Calu3 (cell line): ENCODE data around the gene TNFSF11. TPM values are rescaled to one million over a fixed set of nuclear protein-coding genes. Genes with fewer than 3 reads are reported as not detected.

ENCODE experiments used
- Bru-seq: library from RNA; stranded (reverse); fragments of 400-500 nt; gene quantifications from one replicate; lab custom pipeline; 2021; lab: Mats Ljungman, UMichigan
- BruChase-seq, 2 experiments: library from RNA; stranded (reverse); fragments of 400-500 nt; gene quantifications; one replicate each; lab custom pipeline; 2021; lab: Mats Ljungman, UMichigan
- BruUV-seq: library from RNA; stranded (reverse); fragments of 400-500 nt; replicated peaks from 2 replicates; lab custom pipeline; 2021; lab: Mats Ljungman, UMichigan
- CTCF ChIA-PET: fragments of 300-600 bp; sonication (Branson Sonifier 250); formaldehyde crosslinking; loops from one replicate; lab custom pipeline; 2022; ENCODE audit warnings: antibody characterized with exemption; lab: Charles Lee
- DNase-seq: peaks from one replicate; pipeline ENCODE4 v3.0.0; 2022
- H3K27ac Mint-ChIP-seq: one replicate; pipeline ENCODE4 v1.8.0; 2022; ENCODE audit warnings: mixed read lengths; ENCODE audit not compliant: unreplicated experiment
- H3K27me3 Mint-ChIP-seq: one replicate; pipeline ENCODE4 v1.8.0; 2022; ENCODE audit warnings: mixed read lengths; ENCODE audit not compliant: unreplicated experiment
- H3K36me3 Mint-ChIP-seq: one replicate; pipeline ENCODE4 v1.8.0; 2022; ENCODE audit warnings: mild to moderate bottlenecking, moderate library complexity, mixed read lengths; ENCODE audit not compliant: insufficient read depth, unreplicated experiment
- H3K4me1 Mint-ChIP-seq: one replicate; pipeline ENCODE4 v1.8.0; 2022; ENCODE audit warnings: mild to moderate bottlenecking, low read depth, mixed read lengths; ENCODE audit not compliant: unreplicated experiment
- H3K4me3 Mint-ChIP-seq: one replicate; pipeline ENCODE4 v1.8.0; 2022; ENCODE audit warnings: mild to moderate bottlenecking, low read depth, moderate library complexity, mixed read lengths; ENCODE audit not compliant: unreplicated experiment
- H3K9me3 Mint-ChIP-seq: one replicate; pipeline ENCODE4 v1.8.0; 2022; ENCODE audit warnings: low read depth, mixed read lengths; ENCODE audit not compliant: unreplicated experiment
- CTCF ChIP-seq: fragments of 200-600 bp; IDR thresholded peaks from one replicate; pipeline ENCODE4 v1.8.0; 2022; ENCODE audit warnings: antibody characterized with exemption; ENCODE audit not compliant: unreplicated experiment
- intact Hi-C: fragments of 100-400 bp; cut with micrococcal nuclease; formaldehyde crosslinking; loops from one replicate; pipeline ENCODE4 v1.10.0; 2022; ENCODE audit not compliant: unreplicated experiment
- long read RNA-seq: library from polyadenylated mRNA; stranded (forward); transcript quantifications from one replicate; pipeline ENCODE4 v2.0.0, GENCODE V29; 2022
- total RNA-seq: library from RNA; stranded (reverse); gene quantifications from 2 replicates; pipeline ENCODE4 v1.2.3, GENCODE V29; 2022

TNFSF11 gene
- 0.26 TPM in 1 of 2 replicates, not detected in the other for total RNA-seq
- percentile 13 among the genes with signal in this experiment for Bru-seq, nascent RNA
- BruChase-seq, experiment 1, labeled RNA remaining after a 6-hour chase = percentile 14 among the genes with signal in this experiment
- percentile 10 among the genes with signal in this experiment for BruChase-seq, experiment 2, labeled RNA remaining after a 2-hour chase
- long read RNA-seq = 0 reads

- Mint-ChIP-seq H3K9me3 (peaks cover 4% of the 10 kb centered on the region), H3K4me3 (peak within 1 kb of the TSS; percentile 74), H3K36me3 (peaks cover 7% of the 10 kb centered on the region), H3K27ac (no peak within 1 kb of the TSS), H3K4me1 (peaks cover 10% of the 10 kb centered on the region), H3K27me3 (peaks cover 43% of the 10 kb centered on the region)
- no peak for TF ChIP-seq CTCF
- no TSS peak for BruUV-seq
- CTCF ChIA-PET = no interaction called here
- intact Hi-C loops = no loop called here
- DNase-seq = no peak
Observed at GRCh38 chr13:42574011-42574410, at the start of gene TNFSF11. Gene TNFSF11 (plus strand): TSS chr13:42574152. CDS start chr13:42574304, 152 bp downstream.

- peak overlapping the region; percentile 87 for H3K27ac Mint-ChIP-seq
- no peak for TF ChIP-seq CTCF
- intact Hi-C loops = no loop called here
- H3K27me3 Mint-ChIP-seq = no peaks in the 10 kb centered on the region
- CTCF ChIA-PET = no interaction called here
- no peaks in the 10 kb centered on the region for H3K36me3 Mint-ChIP-seq
- peak overlapping the region; percentile 32 for H3K4me3 Mint-ChIP-seq
- DNase-seq = peak; percentile 19
- peaks cover 25% of the 10 kb centered on the region for H3K4me1 Mint-ChIP-seq
- no TSS peak for BruUV-seq
- H3K9me3 Mint-ChIP-seq = no peaks in the 10 kb centered on the region
Observed at GRCh38 chr13:42524487-42525034, 49.4 kb upstream of the TNFSF11 start.

- Mint-ChIP-seq H3K4me3 (peak overlapping the region; percentile 32), H3K27ac (peak overlapping the region; percentile 87), H3K9me3 (no peaks in the 10 kb centered on the region), H3K36me3 (no peaks in the 10 kb centered on the region), H3K4me1 (peaks cover 25% of the 10 kb centered on the region), H3K27me3 (no peaks in the 10 kb centered on the region)
- intact Hi-C loops = no loop called here
- TF ChIP-seq CTCF = no peak
- BruUV-seq = no TSS peak
- CTCF ChIA-PET = no interaction called here
- DNase-seq = peak; percentile 20
Observed at GRCh38 chr13:42525035-42525504, 48.9 kb upstream of the TNFSF11 start.

- Mint-ChIP-seq H3K27me3 (no peaks in the 10 kb centered on the region), H3K27ac (peak overlapping the region; percentile 70), H3K4me3 (no peak overlapping the region), H3K36me3 (no peaks in the 10 kb centered on the region), H3K9me3 (no peaks in the 10 kb centered on the region), H3K4me1 (peaks cover 25% of the 10 kb centered on the region)
- intact Hi-C loops = no loop called here
- DNase-seq = no peak
- CTCF ChIA-PET = no interaction called here
- BruUV-seq = no TSS peak
- TF ChIP-seq CTCF = no peak
Observed at GRCh38 chr13:42526276-42526675, 47.7 kb upstream of the TNFSF11 start.
